ENCODE results near the gene PAPLN. TPM values are rescaled to one million over a fixed set of nuclear protein-coding genes. Genes with fewer than 3 reads are reported as not detected.

PAPLN gene
- total RNA-seq, 1 experiment from 2014 or later, result 9.6 TPM

- no peak overlapping the region for H3K4me3 ChIP-seq (replicated peaks in 1 of 2; ENCODE audit: low read depth in 1 of 2, low read length in 2 of 2)
- no peaks in the 10 kb centered on the region for H3K36me3 ChIP-seq (ENCODE audit: control insufficient read depth in 1 of 2, insufficient read depth in 2 of 2, low read length in 2 of 2)
- no peak overlapping the region for H3K9ac ChIP-seq (ENCODE audit: low read length)
- CTCF ChIA-PET, result no interaction called here
- DNase-seq (ENCODE audit: low read depth, low spot score), result no peak
- RAD21 ChIA-PET (ENCODE audit: low non-redundant PET in 1 of 2, low total read pairs in 2 of 2, uncharacterized antibody in 2 of 2, unreplicated experiment in 2 of 2), result no interaction called here
- no peak overlapping the region for H3K4me2 ChIP-seq (ENCODE audit: low read length)
- POLR2A ChIA-PET, result no interaction called here
- no peak overlapping the region for H3K27ac ChIP-seq (ENCODE audit: low read depth, low read length)
- H4K20me1 ChIP-seq (ENCODE audit: insufficient read depth), result no peaks in the 10 kb centered on the region
- no peaks in the 10 kb centered on the region for H3K9me2 ChIP-seq (ENCODE audit: insufficient read depth)
- no peak overlapping the region for H2AFZ ChIP-seq (ENCODE audit: low read depth, low read length, poor library complexity, severe bottlenecking)
- no TSS peak for BruUV-seq (replicated peaks)
- no peak for TF ChIP-seq EZH2 (IDR thresholded peaks at IDR 0.05)
- TF ChIP-seq TCF7L2 (IDR thresholded peaks at IDR 0.05; ENCODE audit: borderline replicate concordance, extremely low read depth, insufficient read depth, insufficient read length), result no peak
- TF ChIP-seq CEBPB (IDR thresholded peaks at IDR 0.05; ENCODE audit: low read depth), result no peak
- TF ChIP-seq, protein P1, sequence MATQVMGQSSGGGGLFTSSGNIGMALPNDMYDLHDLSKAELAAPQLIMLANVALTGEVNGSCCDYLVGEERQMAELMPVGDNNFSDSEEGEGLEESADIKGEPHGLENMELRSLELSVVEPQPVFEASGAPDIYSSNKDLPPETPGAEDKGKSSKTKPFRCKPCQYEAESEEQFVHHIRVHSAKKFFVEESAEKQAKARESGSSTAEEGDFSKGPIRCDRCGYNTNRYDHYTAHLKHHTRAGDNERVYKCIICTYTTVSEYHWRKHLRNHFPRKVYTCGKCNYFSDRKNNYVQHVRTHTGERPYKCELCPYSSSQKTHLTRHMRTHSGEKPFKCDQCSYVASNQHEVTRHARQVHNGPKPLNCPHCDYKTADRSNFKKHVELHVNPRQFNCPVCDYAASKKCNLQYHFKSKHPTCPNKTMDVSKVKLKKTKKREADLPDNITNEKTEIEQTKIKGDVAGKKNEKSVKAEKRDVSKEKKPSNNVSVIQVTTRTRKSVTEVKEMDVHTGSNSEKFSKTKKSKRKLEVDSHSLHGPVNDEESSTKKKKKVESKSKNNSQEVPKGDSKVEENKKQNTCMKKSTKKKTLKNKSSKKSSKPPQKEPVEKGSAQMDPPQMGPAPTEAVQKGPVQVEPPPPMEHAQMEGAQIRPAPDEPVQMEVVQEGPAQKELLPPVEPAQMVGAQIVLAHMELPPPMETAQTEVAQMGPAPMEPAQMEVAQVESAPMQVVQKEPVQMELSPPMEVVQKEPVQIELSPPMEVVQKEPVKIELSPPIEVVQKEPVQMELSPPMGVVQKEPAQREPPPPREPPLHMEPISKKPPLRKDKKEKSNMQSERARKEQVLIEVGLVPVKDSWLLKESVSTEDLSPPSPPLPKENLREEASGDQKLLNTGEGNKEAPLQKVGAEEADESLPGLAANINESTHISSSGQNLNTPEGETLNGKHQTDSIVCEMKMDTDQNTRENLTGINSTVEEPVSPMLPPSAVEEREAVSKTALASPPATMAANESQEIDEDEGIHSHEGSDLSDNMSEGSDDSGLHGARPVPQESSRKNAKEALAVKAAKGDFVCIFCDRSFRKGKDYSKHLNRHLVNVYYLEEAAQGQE (IDR thresholded peaks at IDR 0.05; ENCODE audit: low read depth), result no peak
- no peak for TF ChIP-seq POLR2A (IDR thresholded peaks at IDR 0.05; ENCODE audit: borderline replicate concordance, extremely low read depth, insufficient read depth, insufficient read length)
- no peak for TF ChIP-seq SP1 (IDR thresholded peaks at IDR 0.05; ENCODE audit: low read depth)
- no peak for TF ChIP-seq ATF3 (IDR thresholded peaks at IDR 0.05)
- TF ChIP-seq, protein P2, sequence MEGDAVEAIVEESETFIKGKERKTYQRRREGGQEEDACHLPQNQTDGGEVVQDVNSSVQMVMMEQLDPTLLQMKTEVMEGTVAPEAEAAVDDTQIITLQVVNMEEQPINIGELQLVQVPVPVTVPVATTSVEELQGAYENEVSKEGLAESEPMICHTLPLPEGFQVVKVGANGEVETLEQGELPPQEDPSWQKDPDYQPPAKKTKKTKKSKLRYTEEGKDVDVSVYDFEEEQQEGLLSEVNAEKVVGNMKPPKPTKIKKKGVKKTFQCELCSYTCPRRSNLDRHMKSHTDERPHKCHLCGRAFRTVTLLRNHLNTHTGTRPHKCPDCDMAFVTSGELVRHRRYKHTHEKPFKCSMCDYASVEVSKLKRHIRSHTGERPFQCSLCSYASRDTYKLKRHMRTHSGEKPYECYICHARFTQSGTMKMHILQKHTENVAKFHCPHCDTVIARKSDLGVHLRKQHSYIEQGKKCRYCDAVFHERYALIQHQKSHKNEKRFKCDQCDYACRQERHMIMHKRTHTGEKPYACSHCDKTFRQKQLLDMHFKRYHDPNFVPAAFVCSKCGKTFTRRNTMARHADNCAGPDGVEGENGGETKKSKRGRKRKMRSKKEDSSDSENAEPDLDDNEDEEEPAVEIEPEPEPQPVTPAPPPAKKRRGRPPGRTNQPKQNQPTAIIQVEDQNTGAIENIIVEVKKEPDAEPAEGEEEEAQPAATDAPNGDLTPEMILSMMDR (IDR thresholded peaks at IDR 0.05 in 2 of 3, conservative IDR thresholded peaks at IDR 0.05 in 1 of 3; ENCODE audit: borderline replicate concordance in 1 of 3, insufficient read depth in 1 of 3, low read depth in 2 of 3, low read length in 2 of 3), result no peak
- TF ChIP-seq JUND (IDR thresholded peaks at IDR 0.05), result no peak
- peaks cover 9 to 18% of the 10 kb centered on the region in 2 experiments for H3K4me1 ChIP-seq (ENCODE audit: control insufficient read depth in 1 of 2, insufficient read depth in 2 of 2, low read length in 2 of 2)
- 0 out of 2 replicates have a peak, but pooled peaks cover 14% of the 10 kb centered on the region for H3K27me3 ChIP-seq (ENCODE audit: insufficient read depth, low read length)
- no peaks in the 10 kb centered on the region for H3K79me2 ChIP-seq (ENCODE audit: insufficient read depth, low read length)
- ATAC-seq, result no peak
- intact Hi-C loops (cut with micrococcal nuclease), result no loop called here
- no peaks in the 10 kb centered on the region for H3K9me3 ChIP-seq (ENCODE audit: control insufficient read depth in 1 of 2, insufficient read depth in 1 of 2, low read depth in 1 of 2, low read length in 2 of 2)
Observed at GRCh38 chr14:73236157-73236556, 1.1 kb upstream of the PAPLN start.
